HepG2 (cell line): Measurements from ENCODE around the gene VSIG10L. TPM values are rescaled to one million over a fixed set of nuclear protein-coding genes. Genes with fewer than 3 reads are reported as not detected.
A peak's percentile ranks its signal among the peaks of the same experiment; 100 is the strongest.

Experiments used
- AHDC1 ChIP-seq: sonication (generic); formaldehyde crosslinking; IDR thresholded peaks from 2 replicates; pipeline ENCODE4 v1.5.1; 2020; ENCODE audit warnings: mild to moderate bottlenecking, missing genetic modification reagents, borderline replicate concordance
- ARNTL ChIP-seq: sonication (generic); formaldehyde crosslinking; IDR thresholded peaks from 2 replicates; pipeline ENCODE4 v1.4.0; 2020; ENCODE audit warnings: mild to moderate bottlenecking, missing genetic modification reagents
- BATF2 ChIP-seq: sonication (generic); formaldehyde crosslinking; IDR thresholded peaks from 2 replicates; pipeline ENCODE4 v1.8.0; 2022; ENCODE audit warnings: mild to moderate bottlenecking, missing genetic modification reagents, moderate library complexity
- BRD4 ChIP-seq: sonication (generic); formaldehyde crosslinking; IDR thresholded peaks from 2 replicates; pipeline ENCODE4 v1.4.0; 2020; ENCODE audit warnings: missing genetic modification reagents
- CBX5 ChIP-seq: sonication (generic); formaldehyde crosslinking; IDR thresholded peaks from 2 replicates; pipeline ENCODE4 v1.4.0; 2020; ENCODE audit warnings: missing genetic modification reagents, borderline replicate concordance
- GATAD1 ChIP-seq: IDR thresholded peaks from 2 replicates; pipeline ENCODE4 v1.6.1; 2016; ENCODE audit warnings: missing genetic modification reagents, missing compliant biosample characterization
- HOXA3 ChIP-seq: sonication (generic); formaldehyde crosslinking; IDR thresholded peaks from 2 replicates; pipeline ENCODE4 v1.5.0; 2020; ENCODE audit warnings: missing genetic modification reagents
- NKX3-1 ChIP-seq: sonication (generic); formaldehyde crosslinking; IDR thresholded peaks from 2 replicates; pipeline ENCODE4 v1.5.0; 2020; ENCODE audit warnings: missing genetic modification reagents
- NR2F2 ChIP-seq: IDR thresholded peaks from 2 replicates; pipeline ENCODE4 v1.6.1; 2012; ENCODE audit warnings: low read depth, inconsistent platforms, borderline replicate concordance
- RFXAP ChIP-seq: sonication (generic); formaldehyde crosslinking; IDR thresholded peaks from 2 replicates; pipeline ENCODE4 v1.4.0; 2020; ENCODE audit warnings: missing genetic modification reagents, borderline replicate concordance
- SCMH1 ChIP-seq: sonication (generic); formaldehyde crosslinking; IDR thresholded peaks from 2 replicates; pipeline ENCODE4 v1.9.0; 2021; ENCODE audit warnings: missing genetic modification reagents, mild to moderate bottlenecking, borderline replicate concordance
- SP1 ChIP-seq, 2 experiments: fragments of 450-650 bp in 1 of 2; sonication (generic) in 1 of 2; formaldehyde crosslinking in 1 of 2; IDR thresholded peaks; 2 replicates each; pipeline versions ENCODE4 v1.4.0 to v1.6.1; 2016 to 2020; ENCODE audit warnings: missing genetic modification reagents in 1 of 2
- TARDBP ChIP-seq: sonication (generic); formaldehyde crosslinking; IDR thresholded peaks from 2 replicates; pipeline ENCODE4 v1.8.0; 2022; ENCODE audit warnings: mild to moderate bottlenecking, missing genetic modification reagents
- ZNF18 ChIP-seq: sonication (generic); formaldehyde crosslinking; IDR thresholded peaks from 2 replicates; pipeline ENCODE4 v1.8.0; 2022; ENCODE audit warnings: mild to moderate bottlenecking, missing genetic modification reagents; ENCODE audit not compliant: insufficient replicate concordance
- ZNF44 ChIP-seq: sonication (generic); formaldehyde crosslinking; IDR thresholded peaks from 2 replicates; pipeline ENCODE4 v1.5.1; 2020; ENCODE audit warnings: mild to moderate bottlenecking, missing genetic modification reagents
- ZNF713 ChIP-seq: sonication (generic); formaldehyde crosslinking; IDR thresholded peaks from 2 replicates; pipeline ENCODE4 v1.4.0; 2020; ENCODE audit warnings: mild to moderate bottlenecking, missing genetic modification reagents
- polyA plus RNA-seq, 8 experiments: library from polyadenylated mRNA; depleted of rRNA in 3 of 8; stranded (reverse) in 7 of 8; unstranded in 1 of 8; fragments of >200 nt; fragmentation: Illumina TruSeq in 4 of 8; extraction: Trizol in 4 of 8; gene quantifications; 2 replicates each; pipeline versions ENCODE4 v1.2.1 to v1.2.3, GENCODE V29; 2011 to 2016; ENCODE audit warnings: low read depth in 4 of 8, missing spikeins in 1 of 8, mixed read lengths in 1 of 8; ENCODE audit not compliant: insufficient read depth in 1 of 8
- total RNA-seq, 5 experiments: library from RNA; depleted of rRNA; stranded (reverse); fragments of >200 nt; fragmentation: Illumina TruSeq; extraction: Trizol; gene quantifications; 2 replicates each; pipeline ENCODE4 v1.2.3, GENCODE V29; 2016; ENCODE audit warnings: low read depth in 1 of 5
- TF ChIP-seq, protein P1 (sequence below): IDR thresholded peaks from 2 replicates; pipeline ENCODE4 v1.6.1; 2018; ENCODE audit warnings: missing genetic modification reagents
- TF ChIP-seq, protein P2 (sequence below): sonication (generic); formaldehyde crosslinking; IDR thresholded peaks from 2 replicates; pipeline ENCODE4 v1.9.0; 2022; ENCODE audit warnings: low read depth, missing genetic modification reagents

Gene VSIG10L
- total and polyA plus RNA-seq, 2 of the 13 experiments (the other 11 are each of a cell fraction or from before 2014, with no cell fraction given): 2.7 to 8.5 TPM

DNA sequence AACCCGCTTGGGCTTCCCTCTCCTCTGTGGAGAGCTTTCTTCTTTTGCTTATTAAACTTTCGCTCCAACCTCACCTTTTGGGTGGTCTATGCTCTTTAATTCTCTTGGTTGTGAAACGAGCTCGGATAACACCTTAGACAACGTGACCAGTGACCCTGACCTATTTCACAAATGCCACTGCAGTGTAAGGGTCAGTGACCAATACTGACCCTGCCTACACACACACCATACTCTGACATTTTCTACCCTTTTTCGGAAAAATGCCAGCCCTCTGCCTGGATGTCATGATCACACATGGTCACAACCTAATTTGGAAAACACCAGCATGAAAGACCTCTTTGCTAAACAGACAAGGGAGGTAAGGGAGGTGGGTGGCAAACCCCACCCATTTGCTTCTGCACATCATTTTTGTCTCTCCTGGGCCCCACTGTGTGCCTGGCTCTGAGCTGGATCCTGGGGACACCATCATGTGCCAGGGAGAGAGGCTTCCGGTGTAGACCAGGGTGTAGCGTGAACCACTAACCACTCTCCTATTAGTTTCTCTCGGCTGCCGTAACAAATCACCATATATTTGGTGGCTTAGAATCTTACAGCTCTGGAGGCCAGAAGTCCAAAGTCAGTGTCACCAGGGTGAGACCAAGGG, 14.3 kb upstream of the VSIG10L start (continued):
- peak; percentile 98 for TF ChIP-seq ARNTL
- TF ChIP-seq ZNF18 (CRISPR knock-in tag): peak; percentile 13
- no peak for TF ChIP-seq ZNF713
- TF ChIP-seq, protein P1, sequence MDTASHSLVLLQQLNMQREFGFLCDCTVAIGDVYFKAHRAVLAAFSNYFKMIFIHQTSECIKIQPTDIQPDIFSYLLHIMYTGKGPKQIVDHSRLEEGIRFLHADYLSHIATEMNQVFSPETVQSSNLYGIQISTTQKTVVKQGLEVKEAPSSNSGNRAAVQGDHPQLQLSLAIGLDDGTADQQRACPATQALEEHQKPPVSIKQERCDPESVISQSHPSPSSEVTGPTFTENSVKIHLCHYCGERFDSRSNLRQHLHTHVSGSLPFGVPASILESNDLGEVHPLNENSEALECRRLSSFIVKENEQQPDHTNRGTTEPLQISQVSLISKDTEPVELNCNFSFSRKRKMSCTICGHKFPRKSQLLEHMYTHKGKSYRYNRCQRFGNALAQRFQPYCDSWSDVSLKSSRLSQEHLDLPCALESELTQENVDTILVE: 0 out of 2 replicates have a peak, but pooled peaks have one; percentile 75
- TF ChIP-seq CBX5: 0 out of 2 replicates have a peak, but pooled peaks have one; percentile 62
- 0 out of 2 replicates have a peak, but pooled peaks have one; percentile 29 for TF ChIP-seq ZNF44
- TF ChIP-seq NR2F2: peak; percentile 97
- TF ChIP-seq, protein P2, sequence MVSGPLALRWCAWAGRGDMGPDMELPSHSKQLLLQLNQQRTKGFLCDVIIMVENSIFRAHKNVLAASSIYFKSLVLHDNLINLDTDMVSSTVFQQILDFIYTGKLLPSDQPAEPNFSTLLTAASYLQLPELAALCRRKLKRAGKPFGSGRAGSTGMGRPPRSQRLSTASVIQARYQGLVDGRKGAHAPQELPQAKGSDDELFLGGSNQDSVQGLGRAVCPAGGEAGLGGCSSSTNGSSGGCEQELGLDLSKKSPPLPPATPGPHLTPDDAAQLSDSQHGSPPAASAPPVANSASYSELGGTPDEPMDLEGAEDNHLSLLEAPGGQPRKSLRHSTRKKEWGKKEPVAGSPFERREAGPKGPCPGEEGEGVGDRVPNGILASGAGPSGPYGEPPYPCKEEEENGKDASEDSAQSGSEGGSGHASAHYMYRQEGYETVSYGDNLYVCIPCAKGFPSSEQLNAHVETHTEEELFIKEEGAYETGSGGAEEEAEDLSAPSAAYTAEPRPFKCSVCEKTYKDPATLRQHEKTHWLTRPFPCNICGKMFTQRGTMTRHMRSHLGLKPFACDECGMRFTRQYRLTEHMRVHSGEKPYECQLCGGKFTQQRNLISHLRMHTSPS (CRISPR knock-in tag): 0 out of 2 replicates have a peak, but pooled peaks have one; percentile 13
- TF ChIP-seq GATAD1 (CRISPR knock-in tag): peak; percentile 49; the same call in 1 of the 2 replicates
- no peak for TF ChIP-seq NKX3-1
- TF ChIP-seq TARDBP (CRISPR knock-in tag): 0 out of 2 replicates have a peak, but pooled peaks have one; percentile 58
- TF ChIP-seq BRD4 (CRISPR knock-in tag): peak; percentile 80; the same call in 1 of the 2 replicates
- TF ChIP-seq SP1 (IDR thresholded peaks at IDR 0.05): no peak
- TF ChIP-seq SP1 (CRISPR knock-in tag; IDR thresholded peaks at IDR 0.05): 0 out of 2 replicates have a peak, but pooled peaks have one; percentile 17
- TF ChIP-seq AHDC1 (CRISPR knock-in tag): peak; percentile 67; the same call in 1 of the 2 replicates
- no peak for TF ChIP-seq BATF2 (CRISPR knock-in tag)
- TF ChIP-seq HOXA3 (CRISPR knock-in tag): peak; percentile 81
- no peak for TF ChIP-seq SCMH1 (CRISPR knock-in tag)
- no peak for TF ChIP-seq RFXAP (CRISPR knock-in tag)
